A549 (cell line): ENCODE results near the gene FHIT. TPM values are rescaled to one million over a fixed set of nuclear protein-coding genes. Genes with fewer than 3 reads are reported as not detected.

Experiments used
- ATAC-seq, 2 experiments: fragments of 200-7000 bp in 1 of 2; fragments of >200 bp in 1 of 2; cut with Nextera tagmentation in 1 of 2; cut with Tn5 transposase in 1 of 2; 3 replicates each; pipeline versions ENCODE4 v1.8.0 to v1.9.1; 2018 to 2020; ENCODE audit warnings: mild to moderate bottlenecking in 1 of 2, moderate library complexity in 1 of 2
- CTCF ChIA-PET: fragments of 300-600 bp; sonication (Branson Sonifier 250); formaldehyde crosslinking; extraction: SDS; loops from one replicate; lab custom pipeline; 2021; ENCODE audit warnings: antibody characterized with exemption, inconsistent platforms; lab: Yijun Ruan, JAX
- POLR2A ChIA-PET: fragments of 350-600 bp; formaldehyde crosslinking; extraction: SDS; loops from one replicate; lab custom pipeline; 2021; ENCODE audit warnings: antibody characterized with exemption, inconsistent platforms; lab: Yijun Ruan, JAX
- DNase-seq, 2 experiments: peaks; one replicate each; pipeline versions ENCODE4 v3.0.0 to v3.0.0-alpha.2; 2011 to 2016; ENCODE audit warnings: low read depth in 1 of 2, low spot score in 1 of 2
- FAIRE-seq: peaks from 2 replicates; lab custom pipeline; 2011; peaks lifted over from hg19 to GRCh38; lab: Jason Lieb, UNC
- H3K27ac ChIP-seq, 2 experiments: fragments of >200 bp; sonication (Bioruptor Twin); formaldehyde crosslinking; 3 replicates each; pipeline ENCODE4 v1.5.1; 2016 to 2017
- H3K4me1 ChIP-seq: fragments of >200 bp; sonication (Bioruptor Twin); formaldehyde crosslinking; 3 replicates; pipeline ENCODE4 v1.6.1; 2016
- H3K4me2 ChIP-seq: fragments of >200 bp; sonication (Bioruptor Twin); formaldehyde crosslinking; 3 replicates; pipeline ENCODE4 v1.6.1; 2016
- H3K4me3 ChIP-seq: fragments of >200 bp; sonication (Bioruptor Twin); formaldehyde crosslinking; 3 replicates; pipeline ENCODE4 v1.5.1; 2016
- H3K9me3 ChIP-seq: fragments of >200 bp; sonication (Bioruptor Twin); formaldehyde crosslinking; 3 replicates; pipeline ENCODE4 v1.6.1; 2016
- ATOH8 ChIP-seq: fragments of 250-450 bp; sonication (Bioruptor Pico); IDR thresholded peaks from 2 replicates; pipeline ENCODE4 v1.5.0; 2020; ENCODE audit warnings: low read depth, mild to moderate bottlenecking, moderate library complexity
- CEBPB ChIP-seq, 2 experiments: fragments of >200 bp in 1 of 2; sonication (Bioruptor Twin) in 1 of 2; formaldehyde crosslinking in 1 of 2; IDR thresholded peaks; 2 replicates each; pipeline ENCODE4 v1.6.1; 2012 to 2016
- EHF ChIP-seq: fragments of 250-450 bp; sonication (Bioruptor Pico); IDR thresholded peaks from 2 replicates; pipeline ENCODE4 v1.5.0; 2020; ENCODE audit warnings: mild to moderate bottlenecking
- ELK1 ChIP-seq: fragments of 150-350 bp; IDR thresholded peaks from 2 replicates; pipeline ENCODE4 v1.6.1; 2014; ENCODE audit warnings: low read depth, mild to moderate bottlenecking, low read length
- FOXS1 ChIP-seq: fragments of 250-450 bp; sonication (Bioruptor Pico); IDR thresholded peaks from 2 replicates; pipeline ENCODE4 v1.5.0; 2020; ENCODE audit warnings: mild to moderate bottlenecking, moderate library complexity
- HDAC2 ChIP-seq: fragments of 200-600 bp; sonication (generic); IDR thresholded peaks from 2 replicates; pipeline ENCODE4 v1.6.1; 2016
- HEYL ChIP-seq: fragments of 250-450 bp; sonication (Bioruptor Pico); IDR thresholded peaks from 2 replicates; pipeline ENCODE4 v1.8.0; 2021; ENCODE audit warnings: mild to moderate bottlenecking, moderate library complexity
- MAFK ChIP-seq: fragments of 450-650 bp; IDR thresholded peaks from 2 replicates; pipeline ENCODE4 v1.6.1; 2014; ENCODE audit not compliant: partially characterized antibody
- MYC ChIP-seq: IDR thresholded peaks from 2 replicates; pipeline ENCODE4 v1.6.1; 2012; ENCODE audit warnings: mild to moderate bottlenecking, inconsistent platforms, low read length, improper control_type of control experiment, borderline replicate concordance
- NFE2L2 ChIP-seq: fragments of 150-350 bp; conservative IDR thresholded peaks from 2 replicates; pipeline ENCODE4 v1.6.1; 2014; ENCODE audit warnings: low read length
- NR3C1 ChIP-seq: fragments of >200 bp; sonication (Bioruptor Twin); formaldehyde crosslinking; IDR thresholded peaks from 3 replicates; pipeline ENCODE4 v1.6.1; 2017
- PHF8 ChIP-seq: fragments of 200-600 bp; sonication (generic); IDR thresholded peaks from 2 replicates; pipeline ENCODE4 v1.6.1; 2016; ENCODE audit warnings: low read depth, mild to moderate bottlenecking, antibody characterized with exemption, moderate library complexity, borderline replicate concordance
- RCOR1 ChIP-seq: fragments of 150-350 bp; IDR thresholded peaks from 2 replicates; pipeline ENCODE4 v1.6.1; 2014; ENCODE audit warnings: antibody characterized with exemption, low read length, low read depth
- RNF2 ChIP-seq: fragments of 200-600 bp; sonication (generic); IDR thresholded peaks from 2 replicates; pipeline ENCODE4 v1.6.1; 2016; ENCODE audit warnings: low read depth, mild to moderate bottlenecking, antibody characterized with exemption, moderate library complexity, borderline replicate concordance
- TFCP2L1 ChIP-seq: fragments of 250-450 bp; sonication (Bioruptor Pico); IDR thresholded peaks from 2 replicates; pipeline ENCODE4 v1.5.0; 2021; ENCODE audit warnings: mild to moderate bottlenecking
- USF2 ChIP-seq: fragments of 450-650 bp; IDR thresholded peaks from 2 replicates; pipeline ENCODE4 v1.6.1; 2014; ENCODE audit warnings: antibody characterized with exemption
- ZC3H11A ChIP-seq: fragments of 450-650 bp; IDR thresholded peaks from 2 replicates; pipeline ENCODE4 v1.6.1; 2014; ENCODE audit warnings: antibody characterized with exemption, mild to moderate bottlenecking
- ZSCAN20 ChIP-seq: fragments of 250-450 bp; sonication (Bioruptor Pico); IDR thresholded peaks from 2 replicates; pipeline ENCODE4 v1.8.0; 2022; ENCODE audit warnings: mild to moderate bottlenecking, moderate library complexity
- WGBS: methylation state at CpG from one replicate; pipeline ENCODE4 v1.1.6; 2017; ENCODE audit errors: missing lambda C conversion rate; 5-methylcytosine and 5-hydroxymethylcytosine counted together
- polyA plus RNA-seq, 4 experiments: library from polyadenylated mRNA; depleted of rRNA in 3 of 4; stranded (reverse); fragments of >200 nt; fragmentation: RNase III in 1 of 4; extraction: RNeasy Plus Mini Kit Qiagen cat#74134 plus additional on column Dnase treatment in 1 of 4; gene quantifications; 2 replicates in 3 of 4; 3 replicates in 1 of 4; pipeline ENCODE4 v1.2.3, GENCODE V29; 2011 to 2017

FHIT gene
- polyA plus RNA-seq, 2 of the 4 experiments (the other 2 are of a cell fraction) = 0.76 to 0.92 TPM

GRCh38 chr3:60979461-60980341 lies 271.6 kb downstream of the FHIT start:
- FAIRE-seq (no peak), ATAC-seq (no peak), DNase-seq (no peak)
- CTCF ChIA-PET = no interaction called here
- POLR2A ChIA-PET = no interaction called here
- Histone ChIP-seq H3K27ac (no peak overlapping the region), H3K4me1 (no peaks in the 10 kb centered on the region), H3K4me3 (no peak overlapping the region), H3K4me2 (no peak overlapping the region), H3K9me3 (no peaks in the 10 kb centered on the region)
- TF ChIP-seq ATOH8 (CRISPR knock-in tag) = no peak
- 36% methylated on average over 6 of the region's 6 CpGs for WGBS

- no peak for DNase-seq
- H3K9me3 ChIP-seq = no peaks in the 10 kb centered on the region
- TF ChIP-seq HDAC2 = no peak
- ChIA-PET CTCF (no interaction called here), POLR2A (no interaction called here)
- H3K4me1 ChIP-seq = no peaks in the 10 kb centered on the region
- 25% methylated on average over 1 of the region's 1 CpG for WGBS
- no peak for FAIRE-seq
- H3K27ac ChIP-seq = no peak overlapping the region
- H3K4me3 ChIP-seq = no peak overlapping the region
- no peak overlapping the region for H3K4me2 ChIP-seq
- no peak for ATAC-seq
Observed at GRCh38 chr3:60973321-60973720, 277.9 kb downstream of the FHIT start.

GRCh38 chr3:60972599-60972998 lies 278.7 kb downstream of the FHIT start:
- Histone ChIP-seq H3K27ac (no peak overlapping the region), H3K4me1 (no peaks in the 10 kb centered on the region), H3K4me3 (no peak overlapping the region), H3K9me3 (no peaks in the 10 kb centered on the region), H3K4me2 (no peak overlapping the region)
- TF ChIP-seq ATOH8 (CRISPR knock-in tag) (no peak), EHF (CRISPR knock-in tag) (no peak), HEYL (CRISPR knock-in tag) (no peak), FOXS1 (CRISPR knock-in tag) (no peak), HDAC2 (no peak), RCOR1 (no peak), PHF8 (no peak), NR3C1 (no peak), ELK1 (no peak), MAFK (no peak), NFE2L2 (no peak), TFCP2L1 (CRISPR knock-in tag) (no peak), RNF2 (no peak), CEBPB (IDR thresholded peaks at IDR 0.05) (no peak), ZSCAN20 (CRISPR knock-in tag) (no peak), MYC (no peak), ZC3H11A (no peak), USF2 (no peak)
- FAIRE-seq (no peak), ATAC-seq (no peak), DNase-seq (no peak)
- ChIA-PET CTCF (no interaction called here), POLR2A (no interaction called here)
